OCI-LY3 (cell line): Measurements from ENCODE around the gene GFRA1.

Experiments used
- EZH2phosphoT487 ChIP-seq: fragments of 200-600 bp; shearing (Covaris generic); IDR thresholded peaks from 2 replicates; pipeline ENCODE4 v1.6.1; 2018; ENCODE audit warnings: antibody characterized with exemption, mixed run types, low read depth
- TF ChIP-seq, protein P1 (sequence below): fragments of 200-600, 300-600 bp; sonication (generic); IDR thresholded peaks from 2 replicates; pipeline ENCODE4 v1.5.1; 2014; ENCODE audit warnings: antibody characterized with exemption, low read length, low read depth

DNA sequence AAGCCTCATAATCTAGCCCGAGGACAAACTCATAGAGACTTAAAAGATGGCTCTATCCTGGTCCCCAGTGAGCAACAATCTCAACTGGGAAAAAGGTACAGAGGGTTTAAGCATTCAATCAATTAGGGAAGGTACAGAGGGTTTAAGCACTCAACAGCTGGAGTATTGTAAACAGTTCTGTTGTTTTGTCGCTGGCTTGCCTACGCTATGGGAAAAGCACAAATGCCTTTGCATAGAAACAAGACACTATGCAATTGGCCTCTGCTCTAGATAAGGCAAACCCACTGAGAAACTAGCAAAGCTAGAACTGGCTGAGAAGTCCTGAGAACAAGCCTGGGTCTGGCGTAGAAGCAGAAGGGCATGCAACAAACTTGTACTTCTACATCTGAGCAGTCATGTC is 69.3 kb downstream of the GFRA1 start:
- TF ChIP-seq, protein P1, sequence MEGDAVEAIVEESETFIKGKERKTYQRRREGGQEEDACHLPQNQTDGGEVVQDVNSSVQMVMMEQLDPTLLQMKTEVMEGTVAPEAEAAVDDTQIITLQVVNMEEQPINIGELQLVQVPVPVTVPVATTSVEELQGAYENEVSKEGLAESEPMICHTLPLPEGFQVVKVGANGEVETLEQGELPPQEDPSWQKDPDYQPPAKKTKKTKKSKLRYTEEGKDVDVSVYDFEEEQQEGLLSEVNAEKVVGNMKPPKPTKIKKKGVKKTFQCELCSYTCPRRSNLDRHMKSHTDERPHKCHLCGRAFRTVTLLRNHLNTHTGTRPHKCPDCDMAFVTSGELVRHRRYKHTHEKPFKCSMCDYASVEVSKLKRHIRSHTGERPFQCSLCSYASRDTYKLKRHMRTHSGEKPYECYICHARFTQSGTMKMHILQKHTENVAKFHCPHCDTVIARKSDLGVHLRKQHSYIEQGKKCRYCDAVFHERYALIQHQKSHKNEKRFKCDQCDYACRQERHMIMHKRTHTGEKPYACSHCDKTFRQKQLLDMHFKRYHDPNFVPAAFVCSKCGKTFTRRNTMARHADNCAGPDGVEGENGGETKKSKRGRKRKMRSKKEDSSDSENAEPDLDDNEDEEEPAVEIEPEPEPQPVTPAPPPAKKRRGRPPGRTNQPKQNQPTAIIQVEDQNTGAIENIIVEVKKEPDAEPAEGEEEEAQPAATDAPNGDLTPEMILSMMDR, result no peak
- no peak for TF ChIP-seq EZH2phosphoT487
